ENCODE data around the gene EPHB2. TPM values are rescaled to one million over a fixed set of nuclear protein-coding genes. Genes with fewer than 3 reads are reported as not detected.
A peak's percentile ranks its signal among the peaks of the same experiment; 100 is the strongest.

The EPHB2 gene
- total and polyA plus RNA-seq, 7 donors = 1.2 to 38.6 (median 3.0) TPM

DNA sequence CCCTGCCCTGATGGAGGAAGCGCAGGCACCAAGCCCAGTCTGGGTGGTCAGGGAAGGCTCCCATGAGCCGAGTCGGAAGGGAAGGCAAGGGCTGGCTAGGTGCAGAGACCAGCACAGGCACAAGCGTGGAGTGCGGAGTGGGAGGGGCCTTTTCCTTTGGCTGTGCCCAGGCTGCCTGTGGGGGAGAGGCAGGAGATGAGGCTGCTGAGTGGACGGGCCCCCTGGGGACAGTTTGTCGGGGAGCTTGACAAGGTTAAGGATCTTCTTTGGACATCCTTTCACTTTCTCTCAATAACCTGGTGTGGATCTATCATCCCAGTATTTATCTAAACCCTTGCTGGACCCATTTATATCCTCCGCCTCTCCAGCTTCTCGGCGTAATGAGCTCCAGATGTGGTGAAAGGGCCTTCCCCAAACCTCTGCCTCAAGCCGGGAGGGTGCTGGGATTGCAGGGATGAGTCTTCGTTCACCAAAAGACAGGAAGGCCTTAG is 42.9 kb downstream of the EPHB2 start:
- no peak for TF ChIP-seq CTCF (IDR thresholded peaks at IDR 0.05)
- TF ChIP-seq POLR2A (IDR thresholded peaks at IDR 0.05) = no peak
- no peak for TF ChIP-seq EP300 (IDR thresholded peaks at IDR 0.05)
- no peaks in the 10 kb centered on the region for H3K36me3 ChIP-seq
- intact Hi-C loops (cut with DNase I) = no loop called here
- no peaks in the 10 kb centered on the region for H3K9me3 ChIP-seq
- peak; percentile 77 for DNase-seq
- H3K4me3 ChIP-seq = no peak overlapping the region
- peak overlapping the region in 2 of 4 donors; percentile 5 to 7 for H3K27ac ChIP-seq
- no peaks in the 10 kb centered on the region for H3K27me3 ChIP-seq
- 83 to 86% methylated on average over 12 of the region's 12 CpGs for WGBS, 2 donors
- peaks cover 0 to 18% (median 15%) of the 10 kb centered on the region in 4 donors for H3K4me1 ChIP-seq

GRCh38 chr1:22754106-22754768 is 43.6 kb downstream of the EPHB2 start:
- WGBS, 2 donors = 76 to 84% methylated on average over 10 of the region's 10 CpGs
- no peak for TF ChIP-seq EP300 (IDR thresholded peaks at IDR 0.05)
- TF ChIP-seq POLR2AphosphoS5 (IDR thresholded peaks at IDR 0.05) = no peak
- no peak for TF ChIP-seq CTCF (IDR thresholded peaks at IDR 0.05)
- no peak for TF ChIP-seq POLR2A (IDR thresholded peaks at IDR 0.05)
- no peak overlapping the region for H3K4me3 ChIP-seq
- H3K9me3 ChIP-seq = no peaks in the 10 kb centered on the region
- DNase-seq = no peak
- no peaks in the 10 kb centered on the region for H3K27me3 ChIP-seq
- H3K36me3 ChIP-seq = no peaks in the 10 kb centered on the region
- peaks cover 0 to 18% (median 15%) of the 10 kb centered on the region in 4 donors for H3K4me1 ChIP-seq
- intact Hi-C loops (cut with DNase I) = no loop called here
- peak overlapping the region in 2 of 4 donors; percentile 5 to 7 for H3K27ac ChIP-seq

GRCh38 chr1:22754824-22755223 is 44.2 kb downstream of the EPHB2 start:
- Histone ChIP-seq H3K27me3 (no peaks in the 10 kb centered on the region), H3K36me3 (no peaks in the 10 kb centered on the region), H3K4me1 (peaks cover 0 to 16% (median 15%) of the 10 kb centered on the region in 4 donors), H3K27ac (no peak overlapping the region), H3K9me3 (no peaks in the 10 kb centered on the region), H3K4me3 (no peak overlapping the region)
- no peak for DNase-seq
- intact Hi-C loops (cut with DNase I) = no loop called here
- TF ChIP-seq CTCF (IDR thresholded peaks at IDR 0.05) = no peak
- WGBS, 2 donors = 60 to 76% methylated on average over 7 of the region's 7 CpGs

- Histone ChIP-seq H3K4me1 (peaks cover 0 to 8% (median 7%) of the 10 kb centered on the region in 4 donors), H3K4me3 (no peak overlapping the region), H3K27me3 (no peaks in the 10 kb centered on the region), H3K27ac (no peak overlapping the region), H3K36me3 (no peaks in the 10 kb centered on the region), H3K9me3 (no peaks in the 10 kb centered on the region)
- intact Hi-C loops (cut with DNase I) = no loop called here
- TF ChIP-seq EP300 (IDR thresholded peaks at IDR 0.05) (no peak), CTCF (IDR thresholded peaks at IDR 0.05) (no peak), POLR2AphosphoS5 (IDR thresholded peaks at IDR 0.05) (no peak), POLR2A (IDR thresholded peaks at IDR 0.05) (no peak)
- no peak for DNase-seq
- WGBS, 2 donors = 67 to 77% methylated on average over 5 of the region's 5 CpGs
Observed at GRCh38 chr1:22755641-22756040, 45.0 kb downstream of the EPHB2 start.

Measured in sigmoid colon (tissue), 7 donors.